Esophagus squamous epithelium (tissue), 4 donors: ENCODE data around the gene PDPK1.

Experiments used
- POLR2A ChIP-seq, 4 donors: fragments of 450-650 bp; IDR thresholded peaks; one replicate each; pipeline ENCODE4 v1.6.1; 2017; ENCODE audit warnings: antibody characterized with exemption in 4 of 4, mild to moderate bottlenecking in 4 of 4, moderate library complexity in 3 of 4
- TF ChIP-seq, protein P1 (sequence below), 6 experiments: fragments of 450-650 bp in 4 of 6; fragments of 200-600 bp in 2 of 6; sonication (generic) in 2 of 6; IDR thresholded peaks; one replicate each; pipeline ENCODE4 v1.5.1; 2016 to 2019; ENCODE audit warnings: antibody characterized with exemption in 6 of 6, mild to moderate bottlenecking in 4 of 6, moderate library complexity in 4 of 6

DNA sequence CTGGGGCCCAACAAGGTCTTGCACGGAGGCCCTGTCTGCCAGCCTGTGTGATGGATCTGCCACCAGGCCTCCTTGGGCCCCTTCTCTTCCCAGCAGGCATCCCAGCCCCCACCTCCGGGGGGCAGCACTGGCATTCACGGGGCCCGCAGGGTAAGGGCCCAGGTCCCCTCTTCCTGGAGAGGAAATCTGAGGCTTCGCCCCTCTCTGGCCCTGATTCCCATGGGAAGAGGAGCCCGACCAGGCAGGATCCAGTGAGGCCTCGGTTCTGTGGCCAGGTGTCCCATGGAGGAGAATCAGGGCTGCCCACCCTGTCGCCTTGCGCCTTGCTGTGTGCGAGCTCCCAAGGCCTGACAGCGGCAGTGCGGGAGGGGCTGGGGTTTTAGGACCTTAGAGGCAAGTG, 48.4 kb downstream of the PDPK1 start:
- TF ChIP-seq, protein P1, sequence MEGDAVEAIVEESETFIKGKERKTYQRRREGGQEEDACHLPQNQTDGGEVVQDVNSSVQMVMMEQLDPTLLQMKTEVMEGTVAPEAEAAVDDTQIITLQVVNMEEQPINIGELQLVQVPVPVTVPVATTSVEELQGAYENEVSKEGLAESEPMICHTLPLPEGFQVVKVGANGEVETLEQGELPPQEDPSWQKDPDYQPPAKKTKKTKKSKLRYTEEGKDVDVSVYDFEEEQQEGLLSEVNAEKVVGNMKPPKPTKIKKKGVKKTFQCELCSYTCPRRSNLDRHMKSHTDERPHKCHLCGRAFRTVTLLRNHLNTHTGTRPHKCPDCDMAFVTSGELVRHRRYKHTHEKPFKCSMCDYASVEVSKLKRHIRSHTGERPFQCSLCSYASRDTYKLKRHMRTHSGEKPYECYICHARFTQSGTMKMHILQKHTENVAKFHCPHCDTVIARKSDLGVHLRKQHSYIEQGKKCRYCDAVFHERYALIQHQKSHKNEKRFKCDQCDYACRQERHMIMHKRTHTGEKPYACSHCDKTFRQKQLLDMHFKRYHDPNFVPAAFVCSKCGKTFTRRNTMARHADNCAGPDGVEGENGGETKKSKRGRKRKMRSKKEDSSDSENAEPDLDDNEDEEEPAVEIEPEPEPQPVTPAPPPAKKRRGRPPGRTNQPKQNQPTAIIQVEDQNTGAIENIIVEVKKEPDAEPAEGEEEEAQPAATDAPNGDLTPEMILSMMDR (IDR thresholded peaks at IDR 0.05), result no peak
- no peak for TF ChIP-seq POLR2A (IDR thresholded peaks at IDR 0.05)
